HG02943 (cell line): ENCODE data around the gene PGK1.

Experiments used
- ATAC-seq: cut with Tn5 transposase; IDR thresholded peaks from one replicate; pipeline ENCODE4 v1.9.1; 2021; ENCODE audit warnings: mild to moderate bottlenecking, low read depth, moderate library complexity; ENCODE audit not compliant: unreplicated experiment

Gene PGK1

DNA sequence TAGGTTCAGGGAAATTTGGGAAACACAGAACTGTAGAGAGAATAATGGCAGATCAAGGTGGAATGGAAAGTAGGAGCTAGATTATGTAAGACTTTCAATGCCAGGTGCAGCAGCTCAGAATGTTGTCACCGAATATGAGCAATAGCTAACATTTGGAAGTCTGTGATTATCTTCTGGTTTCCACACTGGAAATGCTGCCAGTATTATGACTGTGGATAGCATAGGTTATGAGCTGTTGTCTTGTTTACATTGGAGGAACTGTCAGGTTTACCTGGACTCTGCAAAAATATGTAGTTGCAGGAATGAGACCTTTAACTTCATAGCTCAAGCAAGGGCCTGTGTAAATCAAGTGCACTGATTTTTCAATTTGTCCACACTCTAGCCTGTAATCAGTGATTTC lies 61.4 kb downstream of the PGK1 start:
- no peak for ATAC-seq

GRCh38 chrX:78168065-78168464 lies 64.0 kb downstream of the PGK1 start:
- ATAC-seq, result no peak
